HEK293 (cell line): ENCODE measurements around the gene PCSK1.

ENCODE experiments used
- GFI1B ChIP-seq: fragments of 450-650 bp; formaldehyde crosslinking; IDR thresholded peaks from 2 replicates; pipeline ENCODE4 v1.5.1; 2016; ENCODE audit warnings: missing biosample characterization, missing genetic modification characterization
- GLI2 ChIP-seq: fragments of 450-650 bp; formaldehyde crosslinking; IDR thresholded peaks from 2 replicates; pipeline ENCODE4; 2017; ENCODE audit warnings: missing biosample characterization, missing genetic modification characterization, low read depth, borderline replicate concordance
- KLF1 ChIP-seq: fragments of 450-650 bp; formaldehyde crosslinking; IDR thresholded peaks from 2 replicates; pipeline ENCODE4 v1.5.1; 2016; ENCODE audit warnings: missing biosample characterization, missing genetic modification characterization
- KLF9 ChIP-seq: fragments of 450-650 bp; formaldehyde crosslinking; IDR thresholded peaks from 2 replicates; pipeline ENCODE4 v1.5.1; 2016; ENCODE audit warnings: missing biosample characterization, missing genetic modification characterization, low read depth
- ZBTB1 ChIP-seq: fragments of 450-650 bp; formaldehyde crosslinking; IDR thresholded peaks from 2 replicates; pipeline ENCODE4 v1.5.1; 2016; ENCODE audit warnings: missing biosample characterization, missing genetic modification characterization
- ZBTB21 ChIP-seq: fragments of 450-650 bp; formaldehyde crosslinking; IDR thresholded peaks from 2 replicates; pipeline ENCODE4 v1.5.1; 2017; ENCODE audit warnings: missing biosample characterization, missing genetic modification characterization
- ZBTB8A ChIP-seq: fragments of 450-650 bp; formaldehyde crosslinking; IDR thresholded peaks from 2 replicates; pipeline ENCODE4 v1.5.1; 2016; ENCODE audit warnings: missing biosample characterization, missing genetic modification characterization
- ZFP37 ChIP-seq: fragments of 450-650 bp; formaldehyde crosslinking; IDR thresholded peaks from 2 replicates; pipeline ENCODE4 v1.5.1; 2016; ENCODE audit warnings: missing biosample characterization, missing genetic modification characterization
- ZNF121 ChIP-seq: fragments of 450-650 bp; formaldehyde crosslinking; IDR thresholded peaks from 2 replicates; pipeline ENCODE4 v1.5.1; 2016; ENCODE audit warnings: missing biosample characterization, missing genetic modification characterization
- ZNF132 ChIP-seq: fragments of 450-650 bp; formaldehyde crosslinking; IDR thresholded peaks from 2 replicates; pipeline ENCODE4 v1.5.1; 2017; ENCODE audit warnings: missing biosample characterization, missing genetic modification characterization, borderline replicate concordance
- ZNF133 ChIP-seq: fragments of 450-650 bp; formaldehyde crosslinking; IDR thresholded peaks from 2 replicates; pipeline ENCODE4 v1.5.1; 2016; ENCODE audit warnings: missing biosample characterization, missing genetic modification characterization
- ZNF174 ChIP-seq: fragments of 450-650 bp; formaldehyde crosslinking; IDR thresholded peaks from 2 replicates; pipeline ENCODE4 v1.5.0; 2017; ENCODE audit warnings: missing biosample characterization, mild to moderate bottlenecking, missing genetic modification characterization
- ZNF211 ChIP-seq: fragments of 450-650 bp; formaldehyde crosslinking; IDR thresholded peaks from 2 replicates; pipeline ENCODE4 v1.5.1; 2016; ENCODE audit warnings: low read depth, missing biosample characterization, missing genetic modification characterization
- ZNF214 ChIP-seq: fragments of 450-650 bp; formaldehyde crosslinking; IDR thresholded peaks from 2 replicates; pipeline ENCODE4 v1.5.1; 2017; ENCODE audit warnings: missing biosample characterization, mild to moderate bottlenecking, missing genetic modification characterization, borderline replicate concordance
- ZNF23 ChIP-seq: fragments of 450-650 bp; formaldehyde crosslinking; IDR thresholded peaks from 2 replicates; pipeline ENCODE4 v1.5.1; 2016; ENCODE audit warnings: missing biosample characterization, missing genetic modification characterization, borderline replicate concordance
- ZNF280D ChIP-seq: fragments of 450-650 bp; formaldehyde crosslinking; IDR thresholded peaks from 2 replicates; pipeline ENCODE4 v1.5.1; 2016; ENCODE audit warnings: missing biosample characterization, missing genetic modification characterization
- ZNF302 ChIP-seq: fragments of 450-650 bp; formaldehyde crosslinking; IDR thresholded peaks from 2 replicates; pipeline ENCODE4 v1.5.1; 2016; ENCODE audit warnings: missing biosample characterization, missing genetic modification characterization, low read depth
- ZNF311 ChIP-seq: fragments of 450-650 bp; formaldehyde crosslinking; IDR thresholded peaks from 2 replicates; pipeline ENCODE4 v1.5.1; 2017; ENCODE audit warnings: missing biosample characterization, missing genetic modification characterization, borderline replicate concordance
- ZNF324 ChIP-seq: fragments of 450-650 bp; formaldehyde crosslinking; IDR thresholded peaks from 2 replicates; pipeline ENCODE4 v1.5.1; 2016; ENCODE audit warnings: missing biosample characterization, missing genetic modification characterization
- ZNF335 ChIP-seq: fragments of 450-650 bp; formaldehyde crosslinking; conservative IDR thresholded peaks from 2 replicates; pipeline ENCODE4 v1.5.1; 2016; ENCODE audit warnings: missing biosample characterization, missing genetic modification characterization
- ZNF350 ChIP-seq: fragments of 450-650 bp; formaldehyde crosslinking; IDR thresholded peaks from 2 replicates; pipeline ENCODE4 v1.5.0; 2017; ENCODE audit warnings: missing biosample characterization, mild to moderate bottlenecking, missing genetic modification characterization
- ZNF354C ChIP-seq: fragments of 450-650 bp; formaldehyde crosslinking; IDR thresholded peaks from 2 replicates; pipeline ENCODE4 v1.5.1; 2016; ENCODE audit warnings: missing biosample characterization, missing genetic modification characterization, low read depth, borderline replicate concordance
- ZNF416 ChIP-seq: fragments of 450-650 bp; formaldehyde crosslinking; IDR thresholded peaks from 2 replicates; pipeline ENCODE4 v1.5.1; 2016; ENCODE audit warnings: missing biosample characterization, missing genetic modification characterization
- ZNF529 ChIP-seq: fragments of 450-650 bp; formaldehyde crosslinking; IDR thresholded peaks from 2 replicates; pipeline ENCODE4 v1.5.1; 2017; ENCODE audit warnings: missing genetic modification characterization, missing biosample characterization; ENCODE audit not compliant: insufficient replicate concordance
- ZNF571 ChIP-seq: fragments of 450-650 bp; formaldehyde crosslinking; IDR thresholded peaks from 2 replicates; pipeline ENCODE4 v1.5.0; 2017; ENCODE audit warnings: missing biosample characterization, missing genetic modification characterization
- ZNF580 ChIP-seq: fragments of 450-650 bp; formaldehyde crosslinking; IDR thresholded peaks from 2 replicates; pipeline ENCODE4 v1.5.1; 2016; ENCODE audit warnings: missing biosample characterization, missing genetic modification characterization
- ZNF600 ChIP-seq: fragments of 450-650 bp; formaldehyde crosslinking; IDR thresholded peaks from 2 replicates; pipeline ENCODE4 v1.5.1; 2016; ENCODE audit warnings: missing biosample characterization, missing genetic modification characterization
- ZNF624 ChIP-seq: fragments of 450-650 bp; formaldehyde crosslinking; IDR thresholded peaks from 2 replicates; pipeline ENCODE4 v1.5.1; 2017; ENCODE audit warnings: missing biosample characterization, missing genetic modification characterization
- ZNF701 ChIP-seq: fragments of 450-650 bp; formaldehyde crosslinking; IDR thresholded peaks from 2 replicates; pipeline ENCODE4 v1.5.1; 2016; ENCODE audit warnings: missing biosample characterization, missing genetic modification characterization
- ZNF76 ChIP-seq: fragments of 450-650 bp; formaldehyde crosslinking; IDR thresholded peaks from 2 replicates; pipeline ENCODE4; 2016; ENCODE audit warnings: low read depth, missing biosample characterization, missing genetic modification characterization, borderline replicate concordance
- ZNF785 ChIP-seq: fragments of 450-650 bp; formaldehyde crosslinking; IDR thresholded peaks from 2 replicates; pipeline ENCODE4 v1.5.1; 2016; ENCODE audit warnings: missing biosample characterization, missing genetic modification characterization
- ZNF792 ChIP-seq: fragments of 450-650 bp; formaldehyde crosslinking; IDR thresholded peaks from 2 replicates; pipeline ENCODE4 v1.5.1; 2016; ENCODE audit warnings: missing biosample characterization, missing genetic modification characterization
- ZSCAN4 ChIP-seq: fragments of 450-650 bp; formaldehyde crosslinking; IDR thresholded peaks from 2 replicates; pipeline ENCODE4 v1.5.1; 2017; ENCODE audit warnings: missing biosample characterization, missing genetic modification characterization
- ZXDB ChIP-seq: fragments of 450-650 bp; formaldehyde crosslinking; IDR thresholded peaks from 2 replicates; pipeline ENCODE4 v1.5.1; 2016; ENCODE audit warnings: missing biosample characterization, missing genetic modification characterization
- TF ChIP-seq, protein P1 (sequence below): fragments of 450-650 bp; formaldehyde crosslinking; IDR thresholded peaks from 2 replicates; pipeline ENCODE4 v1.5.1; 2016; ENCODE audit warnings: missing biosample characterization, missing genetic modification characterization
- TF ChIP-seq, protein P2 (sequence below): fragments of 450-650 bp; formaldehyde crosslinking; IDR thresholded peaks from 2 replicates; pipeline ENCODE4 v1.5.1; 2016; ENCODE audit warnings: missing biosample characterization, missing genetic modification characterization

PCSK1 gene

GRCh38 chr5:96432216-96433065 lies 607 bp downstream of the PCSK1 start (continued):
- TF ChIP-seq ZNF280D (tag by site-specific recombination) (no peak), ZNF335 (tag by site-specific recombination) (peak; percentile 86), ZNF529 (tag by site-specific recombination) (no peak), ZNF624 (tag by site-specific recombination) (no peak), ZNF350 (no peak), ZNF600 (tag by site-specific recombination) (no peak), ZNF571 (tag by site-specific recombination) (no peak), ZNF133 (tag by site-specific recombination) (no peak), ZNF701 (tag by site-specific recombination) (no peak), ZXDB (tag by site-specific recombination) (no peak), GFI1B (tag by site-specific recombination) (no peak), ZNF580 (tag by site-specific recombination) (no peak), ZNF121 (tag by site-specific recombination) (no peak), ZBTB8A (peak; percentile 76), ZSCAN4 (no peak), ZNF416 (no peak), ZNF174 (tag by site-specific recombination) (no peak), ZBTB1 (tag by site-specific recombination) (no peak), GLI2 (tag by site-specific recombination) (no peak), ZNF302 (tag by site-specific recombination) (no peak), ZNF132 (tag by site-specific recombination) (no peak), ZFP37 (no peak), ZNF792 (tag by site-specific recombination) (no peak), ZNF214 (no peak), ZNF23 (tag by site-specific recombination) (no peak), ZNF76 (tag by site-specific recombination) (peak; percentile 70; the same call in 1 of the 2 replicates), KLF1 (tag by site-specific recombination) (peak; percentile 44; the same call in 1 of the 2 replicates), ZNF354C (tag by site-specific recombination) (no peak), ZNF211 (tag by site-specific recombination) (no peak), ZBTB21 (tag by site-specific recombination) (no peak), ZNF785 (tag by site-specific recombination) (no peak), ZNF311 (tag by site-specific recombination) (no peak), KLF9 (tag by site-specific recombination) (no peak), ZNF324 (tag by site-specific recombination) (no peak)
- TF ChIP-seq, protein P1, sequence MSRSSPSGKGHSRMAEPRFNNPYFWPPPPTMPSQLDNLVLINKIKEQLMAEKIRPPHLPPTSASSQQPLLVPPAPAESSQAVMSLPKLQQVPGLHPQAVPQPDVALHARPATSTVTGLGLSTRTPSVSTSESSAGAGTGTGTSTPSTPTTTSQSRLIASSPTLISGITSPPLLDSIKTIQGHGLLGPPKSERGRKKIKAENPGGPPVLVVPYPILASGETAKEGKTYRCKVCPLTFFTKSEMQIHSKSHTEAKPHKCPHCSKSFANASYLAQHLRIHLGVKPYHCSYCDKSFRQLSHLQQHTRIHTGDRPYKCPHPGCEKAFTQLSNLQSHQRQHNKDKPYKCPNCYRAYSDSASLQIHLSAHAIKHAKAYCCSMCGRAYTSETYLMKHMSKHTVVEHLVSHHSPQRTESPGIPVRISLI (tag by site-specific recombination) = no peak
- TF ChIP-seq, protein P2, sequence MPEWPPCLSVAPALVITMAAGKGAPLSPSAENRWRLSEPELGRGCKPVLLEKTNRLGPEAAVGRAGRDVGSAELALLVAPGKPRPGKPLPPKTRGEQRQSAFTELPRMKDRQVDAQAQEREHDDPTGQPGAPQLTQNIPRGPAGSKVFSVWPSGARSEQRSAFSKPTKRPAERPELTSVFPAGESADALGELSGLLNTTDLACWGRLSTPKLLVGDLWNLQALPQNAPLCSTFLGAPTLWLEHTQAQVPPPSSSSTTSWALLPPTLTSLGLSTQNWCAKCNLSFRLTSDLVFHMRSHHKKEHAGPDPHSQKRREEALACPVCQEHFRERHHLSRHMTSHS (tag by site-specific recombination) = no peak
